CD4-positive, alpha-beta T cell treated with Interleukin-4 for 1 hour (primary cell): Measurements from ENCODE around the gene ERICH6B.

ENCODE experiments used
- DNase-seq, 2 donors: peaks; one replicate each; pipeline ENCODE4 v3.0.0-alpha.2; 2020 to 2022

The ERICH6B gene

DNA sequence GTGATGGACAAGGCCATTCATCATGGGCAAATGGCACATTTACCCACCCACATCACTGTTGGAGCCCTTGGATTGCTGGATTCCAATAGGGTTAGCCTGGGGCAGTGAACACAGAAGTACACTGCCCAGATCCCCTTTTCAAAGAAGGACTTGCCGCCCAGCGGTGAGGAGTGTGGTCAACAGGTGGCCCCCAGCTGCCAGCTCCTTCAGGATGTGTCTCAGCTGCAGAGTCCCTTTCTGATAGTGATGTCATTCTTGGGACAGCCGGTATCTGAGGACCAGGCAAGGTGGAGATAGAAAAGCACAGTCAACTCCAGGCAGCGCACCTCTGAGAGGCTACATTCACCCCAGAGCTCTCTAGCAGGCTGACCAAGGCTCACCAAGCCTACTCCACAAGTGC, 16.9 kb downstream of the ERICH6B start:
- no peak for DNase-seq

DNA sequence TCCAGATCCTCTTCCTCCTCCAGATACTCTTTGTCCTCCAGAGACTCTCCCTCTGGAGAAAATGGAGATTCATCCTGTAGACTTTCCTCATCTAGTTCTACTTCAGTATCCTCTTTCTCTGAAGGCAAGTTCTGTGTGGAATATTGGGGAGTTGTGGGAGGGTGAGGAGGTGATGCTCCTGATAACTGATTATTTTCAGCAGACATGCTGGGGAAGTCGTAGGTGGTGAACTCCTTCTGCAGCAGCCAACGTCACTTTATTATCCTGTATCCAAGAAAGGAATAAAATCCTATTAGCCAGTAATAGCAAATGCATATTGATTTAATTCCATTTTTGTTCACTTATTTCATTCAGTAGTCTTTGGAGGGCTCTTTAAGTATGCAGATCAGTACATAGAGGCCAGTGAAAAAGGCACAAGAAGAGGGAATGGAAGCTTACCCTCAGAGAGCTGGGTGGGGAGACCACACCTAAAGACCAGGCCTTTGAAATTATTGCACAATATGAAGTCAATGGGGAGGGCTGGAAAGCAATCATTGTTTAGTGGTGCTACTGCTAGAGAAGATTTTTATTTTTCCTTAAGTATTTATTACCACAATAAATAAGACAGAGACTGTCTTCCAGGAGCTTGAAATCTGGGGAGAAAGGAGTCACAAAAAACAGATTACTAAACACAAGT, 18.6 kb downstream of the ERICH6B start:
- no peak for DNase-seq

DNA sequence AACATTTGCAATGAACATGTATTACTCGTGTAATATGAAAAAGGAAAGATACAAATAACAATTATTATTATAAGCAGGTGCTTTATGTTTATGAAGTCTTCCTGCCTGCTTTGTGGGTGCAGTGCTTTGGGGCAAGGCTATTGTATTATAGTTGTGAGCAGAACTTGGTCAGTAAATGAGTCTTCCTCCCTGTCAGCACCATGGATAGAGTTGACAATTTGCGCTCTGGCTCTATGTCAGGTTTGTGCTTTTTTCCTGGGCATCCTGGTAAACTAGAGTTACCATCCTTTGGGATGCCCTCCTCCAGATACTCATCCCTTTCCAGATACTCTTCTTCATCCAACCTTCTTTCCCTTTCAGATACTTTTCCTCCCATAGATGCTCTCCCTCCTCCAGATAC, 19.6 kb downstream of the ERICH6B start:
- no peak for DNase-seq

DNA sequence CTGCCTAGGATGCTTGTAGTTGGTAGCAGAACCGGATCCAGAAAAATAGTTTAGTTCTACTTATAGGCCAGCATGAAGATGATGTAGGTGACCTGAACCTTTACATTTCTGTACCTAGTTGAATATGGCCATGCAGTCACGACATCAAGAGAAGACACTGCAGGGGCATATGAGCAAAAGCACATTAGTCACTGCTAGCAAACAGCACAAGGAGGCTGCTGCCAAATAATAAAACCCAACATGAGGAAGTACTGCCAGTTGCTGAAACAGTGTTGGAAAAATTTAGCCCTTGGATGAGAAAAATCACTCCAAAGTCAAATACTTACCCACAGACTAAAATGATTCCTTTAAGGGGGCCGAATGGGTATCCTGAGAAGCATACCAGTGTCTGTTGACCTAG, 20.8 kb downstream of the ERICH6B start:
- no peak for DNase-seq

DNA sequence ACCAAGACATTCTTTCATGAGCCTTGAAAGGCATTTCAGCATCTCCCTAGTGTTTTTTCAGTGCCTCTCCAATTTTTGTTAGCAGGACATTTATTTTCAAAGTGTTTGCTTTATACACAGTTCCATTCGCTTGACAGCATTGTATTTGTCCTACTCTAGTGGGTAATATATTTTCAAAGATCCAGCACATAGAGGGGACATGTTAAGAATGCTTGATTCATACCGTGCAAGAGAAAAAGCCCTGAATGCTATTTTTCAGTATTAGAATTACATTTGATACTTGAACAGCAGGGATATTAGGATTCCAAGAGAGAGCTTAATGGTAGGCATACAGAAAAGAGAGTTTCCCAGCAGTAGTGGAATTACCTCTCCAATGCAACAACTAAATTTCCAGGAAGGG, 21.3 kb downstream of the ERICH6B start:
- DNase-seq, result no peak

DNA sequence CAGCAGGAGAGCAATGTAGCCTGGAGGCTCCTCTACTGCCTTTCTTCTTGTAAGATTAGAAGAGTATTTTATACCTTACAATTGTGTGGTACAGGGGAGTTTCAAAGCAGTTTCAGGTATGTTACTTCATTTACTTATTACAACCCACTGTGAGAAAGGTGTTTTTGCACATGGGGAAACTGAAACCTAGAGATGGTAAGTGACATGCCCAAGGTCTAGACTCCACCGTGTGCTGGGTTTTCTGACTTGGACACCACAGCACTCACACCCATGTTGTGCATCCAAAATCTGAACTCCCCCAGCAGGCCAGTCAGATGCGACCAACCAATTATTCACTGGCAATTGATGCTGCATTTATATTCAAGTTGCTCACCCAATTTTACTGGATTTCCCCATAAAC, 22.8 kb downstream of the ERICH6B start:
- DNase-seq, result no peak

DNA sequence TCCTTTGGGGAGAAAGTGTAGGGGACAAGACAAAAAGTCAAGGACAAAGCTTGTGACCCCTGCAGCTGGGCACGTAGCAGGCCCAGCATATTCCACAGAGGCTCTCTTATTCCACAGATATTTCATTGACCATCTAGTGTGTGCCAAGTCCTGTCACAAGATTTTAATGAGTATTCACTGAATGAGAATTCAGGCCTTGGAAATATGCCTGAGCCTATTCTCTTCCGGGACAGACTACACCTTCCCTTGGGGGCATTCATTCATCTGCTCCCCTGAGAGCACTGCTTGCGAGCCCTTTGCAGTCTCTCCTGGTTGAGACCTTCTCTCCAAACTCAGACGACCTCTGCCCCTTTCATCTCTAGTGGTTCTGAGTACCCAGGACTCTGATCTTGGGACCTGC, 25.5 kb downstream of the ERICH6B start:
- DNase-seq, result no peak

DNA sequence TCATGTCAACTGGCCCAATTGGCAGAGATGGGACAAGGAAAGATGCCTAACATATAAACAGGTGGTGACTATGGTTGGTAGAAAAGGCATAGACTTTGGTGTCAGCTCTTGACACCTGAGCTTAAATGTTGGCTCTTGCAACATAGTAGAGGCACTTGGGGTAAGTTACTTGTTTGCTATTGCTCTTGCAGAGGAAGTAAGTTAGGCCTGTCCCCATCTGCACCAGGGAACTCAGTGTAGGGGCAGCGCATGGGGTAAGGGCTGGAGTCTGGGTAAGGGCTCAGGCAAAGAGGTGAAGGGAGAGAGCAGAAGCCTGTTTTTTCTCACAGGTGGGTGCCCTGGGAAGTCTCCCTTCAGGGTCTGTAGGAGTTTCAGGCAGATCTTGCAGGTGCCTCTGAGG, 27.6 kb downstream of the ERICH6B start:
- DNase-seq, result no peak

DNA sequence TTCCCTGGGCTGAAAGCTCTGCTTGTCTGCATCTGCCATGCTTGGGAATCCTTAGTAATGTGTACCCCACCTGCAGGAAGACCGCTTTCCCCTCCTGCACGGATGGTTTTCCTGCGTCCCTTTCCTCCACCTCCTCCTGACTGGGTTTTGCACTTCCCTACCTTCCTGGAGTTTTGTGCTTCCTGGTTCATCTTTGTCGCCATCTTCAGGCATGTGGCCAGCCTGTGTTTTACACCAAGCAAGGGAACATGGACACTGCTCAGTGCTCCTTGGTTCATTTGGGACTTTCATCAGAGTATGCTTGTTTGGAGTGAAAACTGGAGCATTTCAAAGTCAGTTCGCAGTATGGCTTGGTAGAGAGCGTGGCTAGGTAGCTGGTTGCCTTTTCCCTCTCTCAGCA, 30.7 kb downstream of the ERICH6B start:
- no peak for DNase-seq

DNA sequence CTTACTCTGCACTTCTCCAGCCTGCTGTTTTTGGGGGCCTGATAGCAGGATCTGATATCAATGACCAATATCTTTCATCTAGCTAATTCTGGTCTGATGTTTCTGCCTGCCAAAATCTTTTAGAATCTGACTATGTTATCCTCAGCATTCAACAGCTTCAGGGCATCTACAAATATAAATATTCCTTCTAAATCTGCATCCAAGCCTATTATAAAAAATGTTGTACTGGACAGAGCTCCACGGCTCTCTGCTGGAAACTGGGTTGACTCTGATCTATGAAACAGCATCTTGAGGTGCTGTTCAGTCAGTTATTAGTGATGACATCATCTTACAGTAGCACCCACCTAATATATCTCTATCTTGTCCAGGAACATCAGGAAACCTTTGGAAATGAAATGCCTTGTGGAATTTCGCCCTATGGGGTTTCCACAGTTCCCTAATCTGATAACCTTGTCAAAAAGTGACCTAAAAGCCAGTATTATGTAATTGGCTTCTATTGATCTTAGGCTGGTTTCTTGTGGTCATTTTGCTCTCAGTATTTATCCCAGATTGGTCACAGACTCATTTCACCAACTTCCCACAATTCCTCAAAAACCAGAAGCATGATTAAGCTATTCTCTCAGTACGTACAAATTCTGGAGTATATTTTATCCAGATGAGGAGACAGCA, 33.0 kb downstream of the ERICH6B start:
- no peak for DNase-seq

DNA sequence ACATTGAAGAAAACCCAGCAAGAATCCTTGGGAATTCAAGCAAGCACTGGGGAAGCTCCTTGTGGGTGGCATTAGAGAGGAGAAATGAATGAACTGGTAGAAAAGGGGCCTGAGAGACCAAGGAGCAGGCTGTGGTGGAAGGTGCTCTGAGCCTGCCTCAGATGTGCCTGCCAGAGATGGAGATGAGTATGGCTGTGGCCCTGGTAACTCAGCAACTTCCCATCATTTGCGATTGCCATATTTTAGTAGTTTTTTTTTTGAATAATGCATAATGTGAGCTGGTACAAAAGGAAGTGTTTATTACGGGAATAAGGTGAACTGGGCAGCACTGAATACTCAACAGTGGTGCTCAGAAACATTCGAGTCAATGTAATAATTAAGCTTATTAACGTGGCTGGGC, 39.1 kb downstream of the ERICH6B start:
- no peak for DNase-seq

DNA sequence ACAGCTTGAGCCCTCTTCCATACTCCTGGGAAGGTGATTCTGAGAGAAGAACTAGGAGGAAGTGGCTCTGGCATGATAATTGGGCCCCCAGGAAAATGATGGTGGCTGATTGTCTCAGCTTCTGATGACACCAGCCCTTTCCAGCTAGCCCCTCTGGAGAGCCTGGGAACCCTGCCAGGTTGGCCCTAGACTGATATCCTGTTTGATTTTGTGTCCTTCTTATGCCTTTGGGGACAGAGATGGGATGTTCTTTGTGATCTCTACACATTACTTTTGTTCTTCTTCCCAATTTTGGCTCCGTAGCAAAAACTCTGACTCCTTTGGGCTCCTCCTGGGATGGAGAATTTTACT, 39.7 kb downstream of the ERICH6B start:
- DNase-seq, result no peak

DNA sequence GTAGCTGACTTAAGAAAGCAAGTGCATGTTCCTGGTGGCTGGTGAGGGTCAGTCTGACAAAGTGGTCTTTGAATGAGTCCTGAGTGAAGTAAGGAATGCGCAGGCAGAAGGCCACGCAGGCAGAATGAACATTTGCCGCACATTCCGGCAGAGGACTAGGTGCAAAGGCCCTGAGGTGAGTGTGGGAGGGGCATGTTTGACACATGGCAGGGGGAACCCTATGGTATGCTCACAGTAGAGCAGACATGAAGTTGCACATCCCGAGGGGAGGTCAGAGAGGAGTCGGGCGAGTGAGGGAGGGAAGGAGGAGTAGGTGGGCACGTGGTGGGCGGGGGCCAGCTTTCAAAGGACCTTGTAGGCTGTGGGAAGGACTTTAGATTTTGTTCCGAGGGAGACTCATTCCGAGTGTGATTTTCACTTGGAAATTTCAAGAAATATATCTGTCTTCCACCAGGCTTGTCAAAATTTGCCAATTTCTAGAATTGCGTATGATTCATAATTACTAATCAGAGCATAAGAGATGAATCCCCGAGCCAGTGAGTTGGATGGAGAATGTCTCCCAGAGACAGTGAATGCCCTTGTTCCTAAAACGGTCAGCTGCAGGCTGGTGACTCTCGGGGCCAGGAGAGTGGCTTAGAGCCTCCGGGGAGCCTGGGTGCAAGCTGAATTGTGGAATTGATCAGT, 40.3 kb downstream of the ERICH6B start:
- DNase-seq, result no peak

DNA sequence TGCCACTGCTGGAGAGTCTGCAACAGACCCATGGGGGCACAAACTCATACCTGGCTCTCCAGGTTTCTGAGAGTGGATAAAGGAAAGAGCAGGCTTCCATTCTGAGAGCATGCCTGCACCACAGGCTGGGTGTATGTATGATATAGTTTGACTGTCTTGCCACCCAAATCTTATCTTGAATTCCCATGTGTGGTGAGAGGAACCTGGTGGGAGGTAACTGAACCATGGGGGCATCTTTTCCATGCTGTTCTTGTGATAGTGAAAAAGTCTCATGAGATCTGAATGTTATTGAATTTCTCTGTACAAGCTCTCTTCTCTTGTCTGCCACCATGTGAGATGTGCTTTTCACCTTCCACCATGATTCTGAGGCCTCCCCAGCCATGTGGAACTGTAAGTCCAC, 50.2 kb downstream of the ERICH6B start:
- DNase-seq, result no peak

DNA sequence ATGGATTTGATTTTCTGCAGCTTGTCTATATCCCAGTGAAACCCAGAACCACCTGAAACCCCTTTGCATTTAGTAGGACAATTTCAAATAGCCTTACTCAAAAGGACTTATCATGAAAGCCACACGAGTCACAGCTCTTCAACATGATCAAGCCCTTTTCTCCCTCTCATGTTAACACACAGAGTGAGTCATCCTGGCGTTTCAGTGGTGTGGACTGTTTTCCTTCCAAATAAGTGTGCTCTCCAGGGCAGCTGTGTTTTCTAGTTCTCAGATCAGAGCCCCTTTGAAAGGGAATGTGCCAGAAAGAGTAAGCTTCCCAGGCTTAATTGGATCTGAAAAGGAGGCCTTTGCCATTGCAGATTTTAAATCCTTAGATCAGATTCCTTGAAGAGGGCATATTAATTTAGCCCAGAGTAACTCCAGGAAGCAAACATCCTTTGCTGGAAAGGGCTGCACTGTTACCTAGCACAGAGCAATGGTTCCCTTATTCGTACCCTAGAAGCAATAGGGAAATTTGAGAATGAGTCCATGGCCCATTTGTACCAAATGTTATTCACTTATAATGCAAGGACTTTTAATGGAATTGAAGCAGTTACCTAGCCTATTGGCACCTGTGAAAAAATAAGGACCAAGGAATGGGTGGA, 51.3 kb downstream of the ERICH6B start:
- no peak for DNase-seq

DNA sequence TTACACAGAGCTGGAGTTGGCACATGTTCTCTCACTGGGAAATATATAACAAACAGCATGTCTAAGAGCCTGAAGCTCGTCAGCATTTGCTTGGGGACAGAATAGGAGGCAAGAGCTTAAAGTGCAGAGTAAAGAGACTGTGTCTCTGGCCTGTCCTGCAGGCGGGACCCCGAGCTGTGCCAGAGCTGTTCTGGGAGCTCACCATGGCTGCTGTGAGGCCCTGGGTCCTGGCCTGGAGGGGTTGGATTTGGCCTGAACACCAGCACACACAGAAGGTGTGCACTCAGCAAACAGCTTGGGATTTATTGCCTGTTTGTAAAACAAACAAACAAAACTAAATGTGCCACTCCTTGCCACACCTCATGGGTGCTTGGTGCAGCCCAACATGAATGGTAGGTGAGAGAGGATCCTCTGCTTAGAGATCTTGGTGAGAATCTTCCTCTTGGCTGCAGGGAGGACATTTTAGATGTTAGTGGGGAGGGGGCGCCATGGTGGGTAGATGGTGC, 60.9 kb downstream of the ERICH6B start:
- no peak for DNase-seq

DNA sequence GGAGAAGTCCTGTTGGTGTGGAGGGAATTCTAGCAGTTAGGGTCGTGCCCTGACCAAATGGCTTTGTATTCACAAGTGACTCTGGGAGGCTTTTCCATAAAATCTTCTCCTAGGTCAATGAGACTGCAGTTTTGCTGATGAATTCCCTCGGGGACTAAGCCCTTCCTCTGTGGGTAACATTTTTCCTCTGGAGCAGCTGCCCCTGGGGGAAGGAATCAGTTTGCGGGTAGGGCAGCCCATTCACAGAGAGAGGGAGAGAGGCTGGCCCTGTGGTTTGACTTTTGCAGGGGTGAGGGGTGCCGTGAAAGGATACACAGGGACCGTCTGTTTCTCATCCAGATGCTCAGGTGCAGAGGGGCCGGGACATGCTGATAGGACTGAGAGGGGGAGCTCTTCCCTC, 67.3 kb downstream of the ERICH6B start:
- DNase-seq, result no peak

DNA sequence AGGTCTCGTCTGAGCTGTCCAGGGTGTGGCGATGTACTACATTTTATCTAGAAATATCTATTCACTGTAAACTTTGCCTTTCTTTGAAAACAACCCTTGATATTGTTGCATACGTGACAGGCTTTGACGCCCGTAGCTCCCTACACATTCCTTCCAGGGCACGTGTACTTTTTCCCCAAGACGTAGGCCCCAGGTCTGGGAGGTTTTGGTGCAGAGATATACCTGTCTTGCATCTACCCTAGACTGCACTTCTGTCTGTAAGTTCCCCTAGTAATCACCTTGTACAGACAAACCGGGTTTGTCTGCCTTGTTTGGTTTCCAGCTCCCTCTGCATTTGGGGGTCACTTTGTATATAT, 69.2 kb downstream of the ERICH6B start:
- DNase-seq, result no peak

DNA sequence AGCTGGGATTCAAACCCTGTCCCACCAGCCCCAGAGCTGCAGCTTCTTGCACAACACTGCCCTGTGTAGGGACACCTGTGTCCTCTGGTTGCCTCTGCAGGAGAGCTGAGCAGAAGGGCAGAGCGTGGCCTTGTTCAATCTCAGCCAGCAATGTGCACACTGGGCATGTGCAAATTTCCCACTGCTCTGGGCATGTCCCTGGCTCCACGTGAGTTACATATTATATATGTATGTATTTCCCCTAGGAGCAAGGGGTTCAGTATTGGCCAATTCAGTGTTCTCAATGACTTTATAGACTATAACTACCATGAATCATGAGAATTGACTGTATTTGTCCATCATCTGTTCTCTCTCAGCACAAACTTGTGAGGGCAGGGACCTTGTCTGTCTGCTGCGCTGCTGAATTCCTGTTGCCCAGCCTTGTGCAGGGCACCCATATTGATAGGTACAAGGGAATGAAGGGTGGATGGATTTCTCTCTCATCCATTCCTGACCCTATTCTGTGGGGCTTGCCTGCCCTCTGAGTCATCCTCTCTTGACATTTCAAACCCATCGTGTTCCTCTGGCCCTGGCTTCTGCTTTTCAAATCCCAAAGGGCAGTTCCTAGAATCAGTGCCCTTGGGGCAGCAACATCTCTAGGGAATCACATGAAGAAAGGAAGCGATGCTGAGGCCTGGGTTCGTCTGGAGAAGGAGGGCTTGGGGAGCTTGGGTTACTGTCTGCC, 69.7 kb downstream of the ERICH6B start:
- DNase-seq, result no peak

DNA sequence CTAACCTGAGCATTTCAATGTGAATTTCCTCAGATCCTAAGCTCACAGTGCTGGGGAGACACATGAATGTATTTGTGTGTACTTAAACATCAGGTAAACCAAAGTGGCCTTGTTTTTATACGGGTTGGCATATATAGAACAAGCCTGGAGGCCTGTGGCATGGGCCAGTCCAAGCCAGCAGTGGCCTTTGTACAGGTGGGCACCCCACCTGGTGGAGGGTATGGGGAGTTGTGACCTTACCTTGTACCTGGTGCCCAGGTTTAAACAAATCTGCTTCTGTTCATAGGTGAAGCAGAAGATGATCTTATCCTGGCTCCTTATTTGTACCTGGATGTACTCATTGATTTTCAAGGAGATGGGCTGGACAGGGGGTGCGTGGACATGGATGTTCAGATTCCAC, 71.0 kb downstream of the ERICH6B start:
- DNase-seq, result no peak

DNA sequence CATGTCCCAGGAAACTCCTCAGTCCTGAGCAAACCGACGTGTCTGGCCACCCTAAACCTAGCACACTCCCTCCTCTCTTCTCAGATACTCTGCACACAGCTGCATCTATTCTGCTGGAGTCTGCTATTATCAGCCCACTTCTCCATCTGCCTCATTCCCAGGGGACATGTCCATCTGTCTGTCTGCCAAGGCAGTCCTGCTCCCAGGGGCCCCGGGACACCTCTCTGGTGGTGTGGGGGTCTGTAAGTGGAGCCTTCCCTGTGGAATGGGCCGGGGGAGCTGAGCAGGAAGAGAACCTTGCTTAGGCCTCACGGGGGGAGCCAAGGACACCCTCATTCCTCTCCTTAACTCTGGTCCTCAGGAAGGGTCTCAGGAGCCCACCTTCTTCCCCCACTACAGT, 72.7 kb downstream of the ERICH6B start:
- DNase-seq, result no peak

DNA sequence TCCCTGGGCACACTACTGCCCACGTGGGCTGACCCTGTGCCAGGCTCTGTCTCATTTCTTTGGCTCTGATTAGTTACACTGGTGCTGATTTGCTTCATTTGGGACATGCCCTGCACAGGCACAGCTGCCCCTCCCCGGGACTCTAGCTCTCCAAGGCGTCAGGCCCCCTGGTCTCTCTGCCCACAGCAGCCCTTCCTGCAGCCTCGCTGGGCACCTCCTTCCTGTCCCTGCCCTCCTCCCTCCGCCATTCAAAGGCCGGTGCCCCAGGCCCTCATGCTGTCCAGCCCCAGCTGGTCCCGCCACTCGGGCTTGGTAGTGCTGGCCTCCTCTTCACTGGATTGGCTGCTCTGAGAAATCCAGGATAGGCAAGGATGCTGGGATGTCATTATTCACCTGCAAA, 73.1 kb downstream of the ERICH6B start:
- DNase-seq, result no peak

DNA sequence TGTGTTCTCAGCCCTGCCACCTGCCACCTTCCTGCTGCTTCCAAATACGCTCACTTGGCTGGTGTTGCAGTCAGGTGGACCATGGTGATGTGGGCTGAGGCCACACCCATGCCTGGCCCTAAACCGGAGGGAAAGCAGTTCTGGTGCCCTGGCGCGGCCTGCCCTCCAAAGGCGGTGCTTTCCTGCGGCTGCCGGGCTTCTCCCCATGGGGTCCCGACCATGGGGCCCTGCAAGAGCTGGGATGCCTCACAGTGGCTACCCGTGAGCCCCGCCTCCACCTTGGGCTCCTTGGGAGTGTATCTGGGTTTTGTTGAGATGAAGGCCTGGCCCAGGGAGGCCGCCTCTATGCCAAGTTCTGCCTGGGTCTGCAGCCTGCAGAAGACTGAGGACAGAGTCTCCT, 73.7 kb downstream of the ERICH6B start:
- DNase-seq, result no peak
